Esophagus squamous epithelium (tissue), 5 donors: ENCODE measurements around the gene LRRC61. TPM values are rescaled to one million over a fixed set of nuclear protein-coding genes. Genes with fewer than 3 reads are reported as not detected.
A peak's percentile ranks its signal among the peaks of the same experiment; 100 is the strongest.

Experiments used
- DNase-seq: peaks from one replicate; lab custom pipeline; 2025; lab: John Stamatoyannopoulos, UW
- H3K27ac ChIP-seq, 4 donors: fragments of 200-600 bp; sonication (generic); one replicate each; pipeline ENCODE4 v1.5.1; 2016 to 2019; ENCODE audit warnings: mild to moderate bottlenecking in 1 of 4
- H3K27me3 ChIP-seq, 4 donors: fragments of 200-600 bp; sonication (generic); 1 replicate in 3 of 4; 2 replicates in 1 of 4; pipeline versions ENCODE4 v1.5.1 to v1.6.0; 2017 to 2021; ENCODE audit warnings: antibody characterized with exemption in 1 of 4
- H3K36me3 ChIP-seq, 3 donors: fragments of 200-600 bp; sonication (generic); one replicate each; pipeline ENCODE4 v1.5.1; 2016 to 2019
- H3K4me1 ChIP-seq, 3 donors: fragments of 200-600 bp; sonication (generic); one replicate each; pipeline ENCODE4 v1.5.1; 2017 to 2019
- H3K4me3 ChIP-seq, 4 donors: fragments of 200-600 bp; sonication (generic); 1 replicate in 3 of 4; 2 replicates in 1 of 4; pipeline ENCODE4 v1.5.1; 2016 to 2019; ENCODE audit warnings: mild to moderate bottlenecking in 2 of 4, moderate library complexity in 1 of 4
- H3K9me3 ChIP-seq, 3 donors: fragments of 200-600 bp; sonication (generic); one replicate each; pipeline ENCODE4 v1.5.1; 2016 to 2019
- CTCF ChIP-seq, 6 experiments: fragments of 450-650 bp in 4 of 6; fragments of 200-600 bp in 2 of 6; sonication (generic) in 2 of 6; IDR thresholded peaks; one replicate each; pipeline ENCODE4 v1.5.1; 2016 to 2019; ENCODE audit warnings: antibody characterized with exemption in 6 of 6, mild to moderate bottlenecking in 4 of 6, moderate library complexity in 4 of 6
- POLR2A ChIP-seq, 4 donors: fragments of 450-650 bp; IDR thresholded peaks; one replicate each; pipeline ENCODE4 v1.6.1; 2017; ENCODE audit warnings: antibody characterized with exemption in 4 of 4, mild to moderate bottlenecking in 4 of 4, moderate library complexity in 3 of 4
- WGBS, 2 donors: methylation state at CpG; one replicate each; pipeline ENCODE4 v1.1.5; 2018; 5-methylcytosine and 5-hydroxymethylcytosine counted together
- intact Hi-C: fragments of 100-400 bp; cut with DNase I; formaldehyde crosslinking; loops from one replicate; pipeline ENCODE4 v1.15.0; 2022
- total RNA-seq, 4 donors: library from RNA; depleted of rRNA; stranded (reverse); fragments of >200 nt; gene quantifications; one replicate each; pipeline ENCODE4 v1.1.0, GENCODE V29; 2016
- donor health status: DM: yes; HTN: yes; CAD: no.

Gene LRRC61
- total RNA-seq, 4 donors from 2014 or later = 12.1 to 24.5 (median 14.5) TPM

- Histone ChIP-seq H3K9me3 (no peaks in the 10 kb centered on the region), H3K4me3 (peak overlapping the region in 1 of 4 donors; percentile 96), H3K4me1 (peaks cover 18 to 75% (median 19%) of the 10 kb centered on the region in 3 donors), H3K36me3 (no peaks in the 10 kb centered on the region), H3K27me3 (no peaks in the 10 kb centered on the region), H3K27ac (peak overlapping the region in 1 of 4 donors; percentile 90)
- intact Hi-C loops = no loop called here
- DNase-seq = no peak
- WGBS, 2 donors = 46 to 62% methylated on average over 10 of the region's 11 CpGs
- TF ChIP-seq POLR2A (IDR thresholded peaks at IDR 0.05) (no peak), CTCF (IDR thresholded peaks at IDR 0.05) (no peak)
These were observed 57.3 kb downstream of the LRRC61 start for GRCh38 chr7:150380463-150380862.

GRCh38 chr7:150381096-150381495 is 57.9 kb downstream of the LRRC61 start:
- no peak for DNase-seq
- Histone ChIP-seq H3K9me3 (no peaks in the 10 kb centered on the region), H3K36me3 (no peaks in the 10 kb centered on the region), H3K27me3 (no peaks in the 10 kb centered on the region), H3K4me3 (no peak overlapping the region), H3K27ac (no peak overlapping the region), H3K4me1 (peaks cover 18 to 74% (median 19%) of the 10 kb centered on the region in 3 donors)
- no peak for TF ChIP-seq CTCF (IDR thresholded peaks at IDR 0.05)
- no peak for TF ChIP-seq POLR2A (IDR thresholded peaks at IDR 0.05)
- WGBS, 2 donors = 44 to 63% methylated on average over 5 to 8 of the region's 9 CpGs
- intact Hi-C loops = no loop called here

- no peak overlapping the region for H3K27ac ChIP-seq
- intact Hi-C loops = no loop called here
- no peak for DNase-seq
- H3K36me3 ChIP-seq = no peaks in the 10 kb centered on the region
- H3K4me1 ChIP-seq = peaks cover 18 to 67% (median 19%) of the 10 kb centered on the region in 3 donors
- H3K4me3 ChIP-seq = no peak overlapping the region
- TF ChIP-seq POLR2A (IDR thresholded peaks at IDR 0.05) = no peak
- TF ChIP-seq CTCF (IDR thresholded peaks at IDR 0.05) = no peak
- no peaks in the 10 kb centered on the region for H3K9me3 ChIP-seq
- WGBS, 2 donors = 100% methylated on average over 1 of the region's 1 CpG
- H3K27me3 ChIP-seq = no peaks in the 10 kb centered on the region
These were observed 58.6 kb downstream of the LRRC61 start for GRCh38 chr7:150381785-150382122.

- DNase-seq = no peak
- Histone ChIP-seq H3K9me3 (no peaks in the 10 kb centered on the region), H3K4me1 (peaks cover 18 to 62% (median 19%) of the 10 kb centered on the region in 3 donors), H3K36me3 (no peaks in the 10 kb centered on the region), H3K27ac (peak overlapping the region in 1 of 4 donors; percentile 14), H3K4me3 (no peak overlapping the region), H3K27me3 (no peaks in the 10 kb centered on the region)
- 66 to 84% methylated on average over 5 to 12 of the region's 20 CpGs for WGBS, 2 donors
- intact Hi-C loops = no loop called here
- TF ChIP-seq POLR2A (IDR thresholded peaks at IDR 0.05) (no peak), CTCF (IDR thresholded peaks at IDR 0.05) (no peak)
These were observed 59.1 kb downstream of the LRRC61 start for GRCh38 chr7:150382123-150382843.

GRCh38 chr7:150382844-150383225 is 59.7 kb downstream of the LRRC61 start:
- intact Hi-C loops = no loop called here
- 42 to 45% methylated on average over 3 to 4 of the region's 4 CpGs for WGBS, 2 donors

More at GRCh38 chr7:150382844-150383225, 59.7 kb downstream of the LRRC61 start:
- H3K9me3 ChIP-seq = no peaks in the 10 kb centered on the region
- H3K4me1 ChIP-seq = peaks cover 18 to 56% (median 19%) of the 10 kb centered on the region in 3 donors
- no peak for DNase-seq
- H3K4me3 ChIP-seq = no peak overlapping the region
- peak overlapping the region in 1 of 4 donors; percentile 14 for H3K27ac ChIP-seq
- no peaks in the 10 kb centered on the region for H3K27me3 ChIP-seq
- TF ChIP-seq CTCF (IDR thresholded peaks at IDR 0.05) (no peak), POLR2A (IDR thresholded peaks at IDR 0.05) (no peak)
- no peaks in the 10 kb centered on the region for H3K36me3 ChIP-seq
